ENCODE data around the gene DNAAF8.
A peak's percentile ranks its signal among the peaks of the same experiment; 100 is the strongest.
"Not testable (repeated sequence)": the region's sequence is repeated elsewhere in the genome, so short reads cannot be mapped to it uniquely, and the experiment has no call there.

The DNAAF8 gene

GRCh38 chr16:4754865-4755264 lies 20.5 kb downstream of the DNAAF8 start:
- no peak for DNase-seq

- no peak for DNase-seq
These were observed 21.4 kb downstream of the DNAAF8 start for GRCh38 chr16:4755687-4756086.

GRCh38 chr16:4760221-4760910 lies 26.0 kb downstream of the DNAAF8 start:
- DNase-seq = no peak

- DNase-seq = no peak
These were observed 27.9 kb downstream of the DNAAF8 start for GRCh38 chr16:4762205-4762604.

- DNase-seq = no peak
These were observed 29.5 kb downstream of the DNAAF8 start for GRCh38 chr16:4763791-4764190.

- no peak for DNase-seq
These were observed 31.5 kb downstream of the DNAAF8 start for GRCh38 chr16:4765511-4766474.

- peak; percentile 98 to 99 for DNase-seq
These were observed 32.7 kb downstream of the DNAAF8 start, which contains the start of gene ZNF500 for GRCh38 chr16:4766875-4767628. Gene ZNF500, minus strand, starts transcription at chr16:4767162. Its CDS starts 1,184 bp downstream, at chr16:4765978.

GRCh38 chr16:4767872-4768548 lies 33.7 kb downstream of the DNAAF8 start:
- peak in 1 of 2 donors; percentile 16 for DNase-seq

- DNase-seq = peak; percentile 89 to 92
These were observed 34.4 kb downstream of the DNAAF8 start for GRCh38 chr16:4768549-4769305.

- no peak for DNase-seq
These were observed 34.9 kb downstream of the DNAAF8 start for GRCh38 chr16:4769306-4769638.

GRCh38 chr16:4771646-4772045 lies 37.3 kb downstream of the DNAAF8 start:
- DNase-seq = no peak

- no peak for DNase-seq
These were observed 38.0 kb downstream of the DNAAF8 start for GRCh38 chr16:4772351-4772750.

- no peak for DNase-seq
These were observed 40.7 kb downstream of the DNAAF8 start for GRCh38 chr16:4775005-4775404.

GRCh38 chr16:4776141-4776705 lies 41.9 kb downstream of the DNAAF8 start:
- DNase-seq = no peak

GRCh38 chr16:4777339-4778049 lies 43.2 kb downstream of the DNAAF8 start:
- no peak for DNase-seq

- no peak for DNase-seq
These were observed 43.7 kb downstream of the DNAAF8 start for GRCh38 chr16:4778050-4778392.

- DNase-seq = no peak
These were observed 45.9 kb downstream of the DNAAF8 start for GRCh38 chr16:4780235-4780634.

- DNase-seq = no peak
These were observed 49.1 kb downstream of the DNAAF8 start for GRCh38 chr16:4783251-4783950.

GRCh38 chr16:4783951-4784336 lies 49.6 kb downstream of the DNAAF8 start:
- DNase-seq = no peak

GRCh38 chr16:4784444-4784987 lies 50.2 kb downstream of the DNAAF8 start:
- not testable (repeated sequence) for DNase-seq

Data from stimulated activated CD4-positive, alpha-beta T cell treated with anti-CD3 and anti-CD28 coated beads, Interleukin-2, amount 100 ng/mL, for 48 hours (primary cell).